Neural cell (in vitro differentiated cells): Measurements from ENCODE around the gene HADH. TPM values are rescaled to one million over a fixed set of nuclear protein-coding genes. Genes with fewer than 3 reads are reported as not detected.

Experiments
- H2AFZ ChIP-seq: fragments of 200-600, 300-800 bp; sonication (generic), shearing (Covaris generic); 2 replicates; pipeline ENCODE4 v1.6.0; 2014; ENCODE audit warnings: low read depth, mild to moderate bottlenecking, antibody characterized with exemption, low read length, moderate library complexity
- H3F3A ChIP-seq: fragments of 200-600 bp; shearing (Covaris generic); 2 replicates; pipeline ENCODE4 v1.6.1; 2016; ENCODE audit warnings: mild to moderate bottlenecking, moderate library complexity, mixed read lengths, antibody characterized with exemption, low read length; ENCODE audit not compliant: insufficient read depth, poor library complexity, severe bottlenecking
- H3K27ac ChIP-seq: fragments of 200-600, 300-800 bp; sonication (generic), shearing (Covaris generic); 2 replicates; pipeline ENCODE4 v1.5.1; 2014; ENCODE audit warnings: mild to moderate bottlenecking, low read length, moderate library complexity
- H3K27me3 ChIP-seq: fragments of 300-800, 200-600 bp; sonication (generic), shearing (Covaris generic); 2 replicates; pipeline ENCODE4 v1.6.0; 2014; ENCODE audit warnings: mild to moderate bottlenecking, low read depth, low read length, moderate library complexity; ENCODE audit not compliant: insufficient read depth
- H3K36me3 ChIP-seq: fragments of 300-800, 200-600 bp; sonication (generic), shearing (Covaris generic); 2 replicates; pipeline ENCODE4 v1.5.1; 2014; ENCODE audit warnings: mild to moderate bottlenecking, antibody characterized with exemption, low read length, moderate library complexity; ENCODE audit not compliant: insufficient read depth
- H3K4me2 ChIP-seq: fragments of 300-800, 200-600 bp; sonication (generic), shearing (Covaris generic); 2 replicates; pipeline ENCODE4 v1.6.0; 2014; ENCODE audit warnings: mild to moderate bottlenecking, low read length
- H3K4me3 ChIP-seq: fragments of 300-800, 200-600 bp; sonication (generic), shearing (Covaris generic); 2 replicates; pipeline ENCODE4 v1.5.1; 2014; ENCODE audit warnings: mild to moderate bottlenecking, low read length, moderate library complexity
- H3K79me2 ChIP-seq: fragments of 200-600 bp; shearing (Covaris generic); replicated peaks from 2 replicates; pipeline ENCODE4 v1.6.0; 2014; ENCODE audit warnings: mild to moderate bottlenecking, low read length, moderate library complexity; ENCODE audit not compliant: insufficient read depth
- H3K9ac ChIP-seq: fragments of 300-800, 200-600 bp; sonication (generic), shearing (Covaris generic); 2 replicates; pipeline ENCODE4 v1.6.1; 2016; ENCODE audit warnings: mild to moderate bottlenecking, low read length, mixed read lengths
- H3K9me2 ChIP-seq: fragments of 200-600 bp; shearing (Covaris generic); 2 replicates; pipeline ENCODE4 v1.6.1; 2016; ENCODE audit warnings: mild to moderate bottlenecking, low read length, mixed read lengths; ENCODE audit not compliant: insufficient read depth
- H3K9me3 ChIP-seq: fragments of 200-600, 300-800 bp; sonication (generic), shearing (Covaris generic); 2 replicates; pipeline ENCODE4 v1.6.1; 2016; ENCODE audit warnings: mild to moderate bottlenecking, mixed run types, low read length, moderate library complexity, mixed read lengths
- H4K20me1 ChIP-seq: fragments of 200-600 bp; shearing (Covaris generic); 2 replicates; pipeline ENCODE4 v1.6.1; 2016; ENCODE audit warnings: mild to moderate bottlenecking, mixed run types; ENCODE audit not compliant: insufficient read depth
- CTCF ChIP-seq: fragments of 450-650 bp; IDR thresholded peaks from 2 replicates; pipeline ENCODE4 v1.5.1; 2014; ENCODE audit warnings: antibody characterized with exemption, mild to moderate bottlenecking, moderate library complexity; ENCODE audit not compliant: poor library complexity, severe bottlenecking
- EP300 ChIP-seq: fragments of 450-650 bp; conservative IDR thresholded peaks from 2 replicates; pipeline ENCODE4 v1.6.1; 2014; ENCODE audit warnings: antibody characterized with exemption, mild to moderate bottlenecking, moderate library complexity; ENCODE audit not compliant: poor library complexity, severe bottlenecking
- EZH2 ChIP-seq: fragments of 200-600, 300-800 bp; shearing (Covaris generic), sonication (generic); IDR thresholded peaks from 2 replicates; pipeline ENCODE4 v1.6.1; 2014; ENCODE audit warnings: antibody characterized with exemption, low read length, borderline replicate concordance, mild to moderate bottlenecking; ENCODE audit not compliant: insufficient read depth, poor library complexity, severe bottlenecking
- MXI1 ChIP-seq: fragments of 450-650 bp; conservative IDR thresholded peaks from 2 replicates; pipeline ENCODE4 v1.6.1; 2014; ENCODE audit warnings: antibody characterized with exemption, mild to moderate bottlenecking; ENCODE audit not compliant: poor library complexity, severe bottlenecking
- POLR2AphosphoS5 ChIP-seq: IDR thresholded peaks from 2 replicates; pipeline ENCODE4 v1.6.1; 2012
- RAD21 ChIP-seq: fragments of 450-650 bp; conservative IDR thresholded peaks from 2 replicates; pipeline ENCODE4 v1.6.1; 2014; ENCODE audit warnings: antibody characterized with exemption, mild to moderate bottlenecking, moderate library complexity
- REST ChIP-seq: IDR thresholded peaks from 2 replicates; pipeline ENCODE4 v1.6.1; 2012; ENCODE audit warnings: borderline replicate concordance
- SMC3 ChIP-seq: fragments of 450-650 bp; conservative IDR thresholded peaks from 2 replicates; pipeline ENCODE4 v1.6.1; 2014; ENCODE audit warnings: antibody characterized with exemption, mild to moderate bottlenecking, moderate library complexity; ENCODE audit not compliant: poor library complexity
- TAF1 ChIP-seq: IDR thresholded peaks from 2 replicates; pipeline ENCODE4 v1.6.1; 2012; ENCODE audit warnings: low read depth
- polyA plus RNA-seq: library from polyadenylated mRNA; depleted of rRNA; stranded (reverse); fragments of >200 nt; gene quantifications from 2 replicates; pipeline ENCODE4 v1.2.3, GENCODE V29; 2014

Gene HADH
- polyA plus RNA-seq, 1 donor from 2014 or later = 25.7 TPM

- no peaks in the 10 kb centered on the region for H3K79me2 ChIP-seq
- H3K36me3 ChIP-seq = no peaks in the 10 kb centered on the region
- H3K27ac ChIP-seq = no peak overlapping the region
- no peaks in the 10 kb centered on the region for H3F3A ChIP-seq
- H2AFZ ChIP-seq = no peak overlapping the region
- no peak overlapping the region for H3K9ac ChIP-seq
- H3K27me3 ChIP-seq = no peaks in the 10 kb centered on the region
- no peaks in the 10 kb centered on the region for H3K9me3 ChIP-seq
- TF ChIP-seq CTCF (no peak), MXI1 (no peak), TAF1 (no peak), EZH2 (no peak), REST (no peak), EP300 (no peak), SMC3 (no peak), RAD21 (no peak), POLR2AphosphoS5 (no peak)
- H4K20me1 ChIP-seq = no peaks in the 10 kb centered on the region
- no peaks in the 10 kb centered on the region for H3K9me2 ChIP-seq
- no peak overlapping the region for H3K4me2 ChIP-seq
- no peak overlapping the region for H3K4me3 ChIP-seq
These were observed 11.9 kb downstream of the HADH start for GRCh38 chr4:108001540-108002135.

GRCh38 chr4:108003982-108004515 is 14.4 kb downstream of the HADH start:
- Histone ChIP-seq H4K20me1 (no peaks in the 10 kb centered on the region), H3K4me2 (no peak overlapping the region), H3K79me2 (no peaks in the 10 kb centered on the region), H3K4me3 (no peak overlapping the region), H3K9ac (no peak overlapping the region), H3F3A (no peaks in the 10 kb centered on the region), H2AFZ (no peak overlapping the region), H3K9me2 (no peaks in the 10 kb centered on the region), H3K27ac (no peak overlapping the region), H3K27me3 (no peaks in the 10 kb centered on the region), H3K9me3 (no peaks in the 10 kb centered on the region), H3K36me3 (no peaks in the 10 kb centered on the region)
- TF ChIP-seq REST (no peak), EZH2 (no peak), TAF1 (no peak), EP300 (no peak), RAD21 (no peak), CTCF (no peak), MXI1 (no peak), POLR2AphosphoS5 (no peak), SMC3 (no peak)
